GM23338 (cell line): Measurements from ENCODE around the gene FMN1. TPM values are rescaled to one million over a fixed set of nuclear protein-coding genes. Genes with fewer than 3 reads are reported as not detected.

ENCODE experiments used
- ATAC-seq: fragments of 200-7000 bp; cut with Tn5 transposase; 3 replicates; pipeline ENCODE4 v1.9.1; 2020
- DNase-seq: peaks from one replicate; pipeline ENCODE4 v3.0.0-alpha.2; 2015; ENCODE audit warnings: low spot score
- H2AFZ ChIP-seq: fragments of 200-600 bp; sonication (generic); 2 replicates; pipeline ENCODE4 v1.8.0; 2016; ENCODE audit warnings: antibody characterized with exemption, mild to moderate bottlenecking, moderate library complexity
- H3F3A ChIP-seq: fragments of 200-600 bp; sonication (generic); replicated peaks from 2 replicates; pipeline ENCODE4 v1.8.0; 2017; ENCODE audit warnings: antibody characterized with exemption, mixed run types, low read depth
- H3K27ac ChIP-seq: fragments of 200-600 bp; sonication (generic); 2 replicates; pipeline ENCODE4 v1.6.1; 2016; ENCODE audit warnings: low read depth
- H3K27me3 ChIP-seq: fragments of 200-600 bp; sonication (generic); 2 replicates; pipeline ENCODE4 v1.8.0; 2016; ENCODE audit warnings: mild to moderate bottlenecking, mixed run types, moderate library complexity; ENCODE audit not compliant: insufficient read depth
- H3K36me3 ChIP-seq: fragments of 200-600 bp; sonication (generic); 2 replicates; pipeline ENCODE4 v1.8.0; 2016; ENCODE audit warnings: mild to moderate bottlenecking; ENCODE audit not compliant: insufficient read depth
- H3K4me1 ChIP-seq: fragments of 200-600 bp; sonication (generic); 2 replicates; pipeline ENCODE4 v1.8.0; 2016; ENCODE audit warnings: mild to moderate bottlenecking, moderate library complexity; ENCODE audit not compliant: insufficient read depth
- H3K4me2 ChIP-seq: fragments of 200-600 bp; sonication (generic); 2 replicates; pipeline ENCODE4 v1.7.1; 2017; ENCODE audit warnings: mixed run types
- H3K4me3 ChIP-seq: fragments of 200-600 bp; sonication (generic); 2 replicates; pipeline ENCODE4 v1.6.1; 2016; ENCODE audit warnings: mixed run types
- H3K79me2 ChIP-seq: fragments of 200-600 bp; sonication (generic); replicated peaks from 2 replicates; pipeline ENCODE4 v1.8.0; 2017; ENCODE audit warnings: mild to moderate bottlenecking; ENCODE audit not compliant: insufficient read depth
- H3K9me2 ChIP-seq: fragments of 200-600 bp; sonication (generic); 2 replicates; pipeline ENCODE4 v1.8.0; 2017; ENCODE audit not compliant: insufficient read depth
- H4K20me1 ChIP-seq: fragments of 200-600 bp; sonication (generic); replicated peaks from 2 replicates; pipeline ENCODE4 v1.8.0; 2017; ENCODE audit warnings: mild to moderate bottlenecking; ENCODE audit not compliant: insufficient read depth
- H3K27ac Mint-ChIP-seq: 2 replicates; pipeline ENCODE4 v1.8.0; 2020; ENCODE audit warnings: inconsistent platforms, mild to moderate bottlenecking, moderate library complexity, mixed read lengths
- H3K27me3 Mint-ChIP-seq: 3 replicates; pipeline ENCODE4 v1.8.0; 2022; ENCODE audit warnings: low read depth, mild to moderate bottlenecking, moderate library complexity, mixed read lengths, inconsistent platforms; ENCODE audit not compliant: insufficient read depth, poor library complexity
- H3K36me3 Mint-ChIP-seq: 3 replicates; pipeline ENCODE4 v1.8.0; 2021; ENCODE audit warnings: low read depth, mild to moderate bottlenecking, inconsistent platforms, moderate library complexity, mixed read lengths
- H3K4me1 Mint-ChIP-seq: 3 replicates; pipeline ENCODE4 v1.8.0; 2020; ENCODE audit warnings: mild to moderate bottlenecking, inconsistent platforms, mixed read lengths
- H3K4me3 Mint-ChIP-seq: 3 replicates; pipeline ENCODE4 v1.8.0; 2021; ENCODE audit warnings: moderate library complexity, mild to moderate bottlenecking, inconsistent platforms, mixed read lengths
- H3K9me3 Mint-ChIP-seq: 3 replicates; pipeline ENCODE4 v1.8.0; 2020; ENCODE audit warnings: moderate library complexity, mild to moderate bottlenecking, inconsistent platforms, mixed read lengths
- CREB1 ChIP-seq: fragments of 250-450 bp; sonication (Bioruptor Pico); IDR thresholded peaks from 2 replicates; pipeline ENCODE4 v1.5.0; 2020; ENCODE audit warnings: low read depth, mild to moderate bottlenecking, moderate library complexity
- EZH2 ChIP-seq: fragments of 200-600 bp; sonication (generic); IDR thresholded peaks from one replicate; pipeline ENCODE4 v1.8.0; 2017; ENCODE audit warnings: antibody characterized with exemption, mild to moderate bottlenecking, low read depth; ENCODE audit not compliant: unreplicated experiment
- EZH2phosphoT487 ChIP-seq: fragments of 200-600 bp; sonication (generic); IDR thresholded peaks from one replicate; pipeline ENCODE4 v1.8.1; 2018; ENCODE audit warnings: antibody characterized with exemption; ENCODE audit not compliant: unreplicated experiment
- JUNB ChIP-seq: IDR thresholded peaks from one replicate; pipeline ENCODE4 v1.6.1; 2016; ENCODE audit warnings: antibody characterized with exemption; ENCODE audit not compliant: unreplicated experiment
- NANOG ChIP-seq: IDR thresholded peaks from 2 replicates; pipeline ENCODE4 v1.6.1; 2016; ENCODE audit warnings: antibody characterized with exemption, borderline replicate concordance
- POLR2AphosphoS5 ChIP-seq: IDR thresholded peaks from 2 replicates; pipeline ENCODE4 v1.6.1; 2016; ENCODE audit warnings: antibody characterized with exemption, low read depth
- STAT1 ChIP-seq: IDR thresholded peaks from one replicate; pipeline ENCODE4 v1.6.1; 2016; ENCODE audit warnings: antibody characterized with exemption; ENCODE audit not compliant: unreplicated experiment
- ZNF114 ChIP-seq: fragments of 250-450 bp; sonication (Bioruptor Pico); IDR thresholded peaks from 2 replicates; pipeline ENCODE4 v1.5.0; 2020; ENCODE audit warnings: mild to moderate bottlenecking, moderate library complexity
- ZNF331 ChIP-seq: fragments of 250-450 bp; sonication (Bioruptor Pico); IDR thresholded peaks from 2 replicates; pipeline ENCODE4 v1.5.0; 2020; ENCODE audit warnings: low read depth, mild to moderate bottlenecking, moderate library complexity
- polyA plus RNA-seq: library from polyadenylated mRNA; unstranded; fragments of >200 nt; fragmentation: Nextera tagmentation; extraction: Ambion mirVana; gene quantifications from 2 replicates; pipeline ENCODE4 v1.2.1, GENCODE V29; 2016
- total RNA-seq: library from RNA; depleted of rRNA; stranded (reverse); fragments of >200 nt; shearing (Covaris generic); gene quantifications from 2 replicates; pipeline ENCODE4 v1.2.3, GENCODE V29; 2014
- TF ChIP-seq, protein P1 (sequence below), 2 experiments: fragments of 200-600 bp in 1 of 2; sonication (generic) in 1 of 2; conservative IDR thresholded peaks; 2 replicates each; pipeline versions ENCODE4 v1.5.1 to v1.6.1; 2016 to 2017; ENCODE audit warnings: antibody characterized with exemption in 2 of 2, low read depth in 2 of 2, mild to moderate bottlenecking in 2 of 2, moderate library complexity in 1 of 2
- TF ChIP-seq, protein P2 (sequence below): fragments of 250-450 bp; sonication (Bioruptor Pico); IDR thresholded peaks from 2 replicates; pipeline ENCODE4 v1.5.0; 2020; ENCODE audit warnings: mild to moderate bottlenecking, moderate library complexity
- TF ChIP-seq, protein P3 (sequence below): IDR thresholded peaks from one replicate; pipeline ENCODE4 v1.6.1; 2018; ENCODE audit warnings: antibody characterized with exemption; ENCODE audit not compliant: unreplicated experiment
- TF ChIP-seq, protein P4 (sequence below): IDR thresholded peaks from 2 replicates; pipeline ENCODE4 v1.6.1; 2016; ENCODE audit warnings: antibody characterized with exemption

FMN1 gene
- total and polyA plus RNA-seq, 2 experiments from 2014 or later: 1.2 to 1.6 TPM

DNA sequence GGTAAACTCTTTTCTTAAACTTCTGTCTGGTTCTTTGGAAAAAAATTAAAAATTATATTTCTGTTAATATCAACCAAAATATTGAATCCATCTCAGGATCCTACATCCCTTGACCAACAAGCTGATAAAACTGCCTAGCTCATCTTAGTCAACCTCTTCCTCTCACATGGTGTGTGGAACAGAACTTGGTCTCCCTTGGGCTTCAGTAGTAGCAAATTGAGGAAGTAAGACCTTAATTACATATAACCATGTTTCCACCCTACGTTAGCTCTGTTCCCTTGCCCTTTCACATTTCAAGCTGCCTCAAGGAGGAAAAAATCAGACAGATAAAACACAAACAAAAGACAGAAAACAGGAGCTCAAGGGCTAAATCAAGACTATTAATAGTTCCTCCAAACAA is 360.4 kb downstream of the FMN1 start:
- H3K4me1 Mint-ChIP-seq: peaks cover 11% of the 10 kb centered on the region
- Histone ChIP-seq H3K4me3 (no peak overlapping the region), H3K4me1 (0 out of 2 replicates have a peak, but pooled peaks cover 3% of the 10 kb centered on the region), H3F3A (no peaks in the 10 kb centered on the region), H3K79me2 (no peaks in the 10 kb centered on the region), H3K36me3 (no peaks in the 10 kb centered on the region), H3K9me2 (peaks cover 13% of the 10 kb centered on the region), H3K4me2 (no peak overlapping the region), H3K27me3 (no peaks in the 10 kb centered on the region), H4K20me1 (no peaks in the 10 kb centered on the region), H3K27ac (no peak overlapping the region), H2AFZ (no peak overlapping the region)
- H3K4me3 Mint-ChIP-seq: no peak overlapping the region
- TF ChIP-seq ZNF331 (CRISPR knock-in tag) (no peak), JUNB (no peak), EZH2phosphoT487 (no peak), CREB1 (no peak), EZH2 (no peak), STAT1 (no peak), ZNF114 (no peak), NANOG (no peak), POLR2AphosphoS5 (no peak)
- TF ChIP-seq, protein P1, sequence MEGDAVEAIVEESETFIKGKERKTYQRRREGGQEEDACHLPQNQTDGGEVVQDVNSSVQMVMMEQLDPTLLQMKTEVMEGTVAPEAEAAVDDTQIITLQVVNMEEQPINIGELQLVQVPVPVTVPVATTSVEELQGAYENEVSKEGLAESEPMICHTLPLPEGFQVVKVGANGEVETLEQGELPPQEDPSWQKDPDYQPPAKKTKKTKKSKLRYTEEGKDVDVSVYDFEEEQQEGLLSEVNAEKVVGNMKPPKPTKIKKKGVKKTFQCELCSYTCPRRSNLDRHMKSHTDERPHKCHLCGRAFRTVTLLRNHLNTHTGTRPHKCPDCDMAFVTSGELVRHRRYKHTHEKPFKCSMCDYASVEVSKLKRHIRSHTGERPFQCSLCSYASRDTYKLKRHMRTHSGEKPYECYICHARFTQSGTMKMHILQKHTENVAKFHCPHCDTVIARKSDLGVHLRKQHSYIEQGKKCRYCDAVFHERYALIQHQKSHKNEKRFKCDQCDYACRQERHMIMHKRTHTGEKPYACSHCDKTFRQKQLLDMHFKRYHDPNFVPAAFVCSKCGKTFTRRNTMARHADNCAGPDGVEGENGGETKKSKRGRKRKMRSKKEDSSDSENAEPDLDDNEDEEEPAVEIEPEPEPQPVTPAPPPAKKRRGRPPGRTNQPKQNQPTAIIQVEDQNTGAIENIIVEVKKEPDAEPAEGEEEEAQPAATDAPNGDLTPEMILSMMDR (conservative IDR thresholded peaks at IDR 0.05; ENCODE audit: low read depth in 2 of 2): no peak
- TF ChIP-seq, protein P2, sequence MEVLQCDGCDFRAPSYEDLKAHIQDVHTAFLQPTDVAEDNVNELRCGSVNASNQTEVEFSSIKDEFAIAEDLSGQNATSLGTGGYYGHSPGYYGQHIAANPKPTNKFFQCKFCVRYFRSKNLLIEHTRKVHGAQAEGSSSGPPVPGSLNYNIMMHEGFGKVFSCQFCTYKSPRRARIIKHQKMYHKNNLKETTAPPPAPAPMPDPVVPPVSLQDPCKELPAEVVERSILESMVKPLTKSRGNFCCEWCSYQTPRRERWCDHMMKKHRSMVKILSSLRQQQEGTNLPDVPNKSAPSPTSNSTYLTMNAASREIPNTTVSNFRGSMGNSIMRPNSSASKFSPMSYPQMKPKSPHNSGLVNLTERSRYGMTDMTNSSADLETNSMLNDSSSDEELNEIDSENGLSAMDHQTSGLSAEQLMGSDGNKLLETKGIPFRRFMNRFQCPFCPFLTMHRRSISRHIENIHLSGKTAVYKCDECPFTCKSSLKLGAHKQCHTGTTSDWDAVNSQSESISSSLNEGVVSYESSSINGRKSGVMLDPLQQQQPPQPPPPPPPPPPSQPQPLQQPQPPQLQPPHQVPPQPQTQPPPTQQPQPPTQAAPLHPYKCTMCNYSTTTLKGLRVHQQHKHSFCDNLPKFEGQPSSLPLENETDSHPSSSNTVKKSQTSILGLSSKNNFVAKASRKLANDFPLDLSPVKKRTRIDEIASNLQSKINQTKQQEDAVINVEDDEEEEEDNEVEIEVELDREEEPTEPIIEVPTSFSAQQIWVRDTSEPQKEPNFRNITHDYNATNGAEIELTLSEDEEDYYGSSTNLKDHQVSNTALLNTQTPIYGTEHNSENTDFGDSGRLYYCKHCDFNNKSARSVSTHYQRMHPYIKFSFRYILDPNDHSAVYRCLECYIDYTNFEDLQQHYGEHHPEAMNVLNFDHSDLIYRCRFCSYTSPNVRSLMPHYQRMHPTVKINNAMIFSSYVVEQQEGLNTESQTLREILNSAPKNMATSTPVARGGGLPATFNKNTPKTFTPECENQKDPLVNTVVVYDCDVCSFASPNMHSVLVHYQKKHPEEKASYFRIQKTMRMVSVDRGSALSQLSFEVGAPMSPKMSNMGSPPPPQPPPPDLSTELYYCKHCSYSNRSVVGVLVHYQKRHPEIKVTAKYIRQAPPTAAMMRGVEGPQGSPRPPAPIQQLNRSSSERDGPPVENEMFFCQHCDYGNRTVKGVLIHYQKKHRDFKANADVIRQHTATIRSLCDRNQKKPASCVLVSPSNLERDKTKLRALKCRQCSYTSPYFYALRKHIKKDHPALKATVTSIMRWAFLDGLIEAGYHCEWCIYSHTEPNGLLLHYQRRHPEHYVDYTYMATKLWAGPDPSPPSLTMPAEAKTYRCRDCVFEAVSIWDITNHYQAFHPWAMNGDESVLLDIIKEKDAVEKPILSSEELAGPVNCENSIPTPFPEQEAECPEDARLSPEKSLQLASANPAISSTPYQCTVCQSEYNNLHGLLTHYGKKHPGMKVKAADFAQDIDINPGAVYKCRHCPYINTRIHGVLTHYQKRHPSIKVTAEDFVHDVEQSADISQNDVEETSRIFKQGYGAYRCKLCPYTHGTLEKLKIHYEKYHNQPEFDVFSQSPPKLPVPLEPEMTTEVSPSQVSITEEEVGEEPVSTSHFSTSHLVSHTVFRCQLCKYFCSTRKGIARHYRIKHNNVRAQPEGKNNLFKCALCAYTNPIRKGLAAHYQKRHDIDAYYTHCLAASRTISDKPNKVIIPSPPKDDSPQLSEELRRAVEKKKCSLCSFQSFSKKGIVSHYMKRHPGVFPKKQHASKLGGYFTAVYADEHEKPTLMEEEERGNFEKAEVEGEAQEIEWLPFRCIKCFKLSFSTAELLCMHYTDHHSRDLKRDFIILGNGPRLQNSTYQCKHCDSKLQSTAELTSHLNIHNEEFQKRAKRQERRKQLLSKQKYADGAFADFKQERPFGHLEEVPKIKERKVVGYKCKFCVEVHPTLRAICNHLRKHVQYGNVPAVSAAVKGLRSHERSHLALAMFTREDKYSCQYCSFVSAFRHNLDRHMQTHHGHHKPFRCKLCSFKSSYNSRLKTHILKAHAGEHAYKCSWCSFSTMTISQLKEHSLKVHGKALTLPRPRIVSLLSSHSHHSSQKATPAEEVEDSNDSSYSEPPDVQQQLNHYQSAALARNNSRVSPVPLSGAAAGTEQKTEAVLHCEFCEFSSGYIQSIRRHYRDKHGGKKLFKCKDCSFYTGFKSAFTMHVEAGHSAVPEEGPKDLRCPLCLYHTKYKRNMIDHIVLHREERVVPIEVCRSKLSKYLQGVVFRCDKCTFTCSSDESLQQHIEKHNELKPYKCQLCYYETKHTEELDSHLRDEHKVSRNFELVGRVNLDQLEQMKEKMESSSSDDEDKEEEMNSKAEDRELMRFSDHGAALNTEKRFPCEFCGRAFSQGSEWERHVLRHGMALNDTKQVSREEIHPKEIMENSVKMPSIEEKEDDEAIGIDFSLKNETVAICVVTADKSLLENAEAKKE (CRISPR knock-in tag): no peak
- TF ChIP-seq, protein P3, sequence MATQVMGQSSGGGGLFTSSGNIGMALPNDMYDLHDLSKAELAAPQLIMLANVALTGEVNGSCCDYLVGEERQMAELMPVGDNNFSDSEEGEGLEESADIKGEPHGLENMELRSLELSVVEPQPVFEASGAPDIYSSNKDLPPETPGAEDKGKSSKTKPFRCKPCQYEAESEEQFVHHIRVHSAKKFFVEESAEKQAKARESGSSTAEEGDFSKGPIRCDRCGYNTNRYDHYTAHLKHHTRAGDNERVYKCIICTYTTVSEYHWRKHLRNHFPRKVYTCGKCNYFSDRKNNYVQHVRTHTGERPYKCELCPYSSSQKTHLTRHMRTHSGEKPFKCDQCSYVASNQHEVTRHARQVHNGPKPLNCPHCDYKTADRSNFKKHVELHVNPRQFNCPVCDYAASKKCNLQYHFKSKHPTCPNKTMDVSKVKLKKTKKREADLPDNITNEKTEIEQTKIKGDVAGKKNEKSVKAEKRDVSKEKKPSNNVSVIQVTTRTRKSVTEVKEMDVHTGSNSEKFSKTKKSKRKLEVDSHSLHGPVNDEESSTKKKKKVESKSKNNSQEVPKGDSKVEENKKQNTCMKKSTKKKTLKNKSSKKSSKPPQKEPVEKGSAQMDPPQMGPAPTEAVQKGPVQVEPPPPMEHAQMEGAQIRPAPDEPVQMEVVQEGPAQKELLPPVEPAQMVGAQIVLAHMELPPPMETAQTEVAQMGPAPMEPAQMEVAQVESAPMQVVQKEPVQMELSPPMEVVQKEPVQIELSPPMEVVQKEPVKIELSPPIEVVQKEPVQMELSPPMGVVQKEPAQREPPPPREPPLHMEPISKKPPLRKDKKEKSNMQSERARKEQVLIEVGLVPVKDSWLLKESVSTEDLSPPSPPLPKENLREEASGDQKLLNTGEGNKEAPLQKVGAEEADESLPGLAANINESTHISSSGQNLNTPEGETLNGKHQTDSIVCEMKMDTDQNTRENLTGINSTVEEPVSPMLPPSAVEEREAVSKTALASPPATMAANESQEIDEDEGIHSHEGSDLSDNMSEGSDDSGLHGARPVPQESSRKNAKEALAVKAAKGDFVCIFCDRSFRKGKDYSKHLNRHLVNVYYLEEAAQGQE: no peak
- TF ChIP-seq, protein P4, sequence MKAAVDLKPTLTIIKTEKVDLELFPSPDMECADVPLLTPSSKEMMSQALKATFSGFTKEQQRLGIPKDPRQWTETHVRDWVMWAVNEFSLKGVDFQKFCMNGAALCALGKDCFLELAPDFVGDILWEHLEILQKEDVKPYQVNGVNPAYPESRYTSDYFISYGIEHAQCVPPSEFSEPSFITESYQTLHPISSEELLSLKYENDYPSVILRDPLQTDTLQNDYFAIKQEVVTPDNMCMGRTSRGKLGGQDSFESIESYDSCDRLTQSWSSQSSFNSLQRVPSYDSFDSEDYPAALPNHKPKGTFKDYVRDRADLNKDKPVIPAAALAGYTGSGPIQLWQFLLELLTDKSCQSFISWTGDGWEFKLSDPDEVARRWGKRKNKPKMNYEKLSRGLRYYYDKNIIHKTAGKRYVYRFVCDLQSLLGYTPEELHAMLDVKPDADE: no peak
- DNase-seq (no peak), ATAC-seq (no peak)
- H3K27me3 Mint-ChIP-seq: peaks cover 4% of the 10 kb centered on the region
- no peaks in the 10 kb centered on the region; the same call in 2 of the 3 replicates for H3K9me3 Mint-ChIP-seq
- H3K36me3 Mint-ChIP-seq: no peaks in the 10 kb centered on the region
- no peak overlapping the region for H3K27ac Mint-ChIP-seq
